D341Med (cell line): ENCODE measurements around the gene GAK.
A peak's percentile ranks its signal among the peaks of the same experiment; 100 is the strongest.
"Not testable (repeated sequence)": the region's sequence is repeated elsewhere in the genome, so short reads cannot be mapped to it uniquely, and the experiment has no call there.

Experiments used
- DNase-seq: peaks from one replicate; pipeline ENCODE4 v3.0.0; 2012; ENCODE audit warnings: low spot score

Gene GAK

GRCh38 chr4:931960-932712 lies at the start of gene GAK, which contains the start of gene TMEM175:
GAK (minus strand) TSS chr4:932316; CDS start chr4:932187, 129 bp downstream.
TMEM175 (plus strand) TSS chr4:932460; CDS start chr4:947740, 15,280 bp downstream.
- DNase-seq: peak; percentile 100

DNA sequence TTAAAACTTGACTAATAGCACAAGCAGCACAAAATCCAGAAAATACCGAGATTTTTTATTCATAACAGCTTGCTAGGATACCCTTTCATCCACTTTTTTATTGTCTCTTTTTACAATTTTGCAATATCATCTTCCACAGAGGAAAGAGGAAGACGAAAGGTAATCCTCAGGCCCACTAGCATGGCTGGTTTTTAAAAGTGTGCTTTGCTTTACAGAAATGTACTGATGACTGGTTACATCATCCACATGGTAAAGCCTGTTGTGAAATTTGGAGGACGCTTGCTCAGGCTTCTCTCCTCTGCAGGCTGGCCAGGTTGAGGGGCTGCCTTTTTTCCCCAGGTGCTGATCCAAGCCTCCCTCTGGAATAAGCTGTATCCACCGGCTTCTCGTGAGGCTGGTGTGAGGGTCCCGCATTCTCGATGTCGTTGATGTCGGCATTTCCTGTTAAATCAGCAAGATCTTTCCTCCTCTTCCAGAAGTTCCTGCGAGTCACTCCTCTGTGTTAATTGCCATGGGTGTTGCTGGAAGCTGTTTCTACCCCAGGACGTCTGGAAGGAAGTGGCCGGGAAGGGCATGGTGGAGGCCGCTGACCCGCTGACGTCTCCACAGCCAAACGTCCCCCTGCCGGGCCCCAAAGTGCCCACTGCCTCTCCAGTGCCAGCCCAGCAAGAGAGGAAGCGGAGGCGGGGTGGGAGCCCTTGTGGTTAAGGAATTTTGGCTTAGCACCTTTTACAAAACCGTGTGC lies 47.0 kb upstream of the GAK start:
- DNase-seq: no peak

DNA sequence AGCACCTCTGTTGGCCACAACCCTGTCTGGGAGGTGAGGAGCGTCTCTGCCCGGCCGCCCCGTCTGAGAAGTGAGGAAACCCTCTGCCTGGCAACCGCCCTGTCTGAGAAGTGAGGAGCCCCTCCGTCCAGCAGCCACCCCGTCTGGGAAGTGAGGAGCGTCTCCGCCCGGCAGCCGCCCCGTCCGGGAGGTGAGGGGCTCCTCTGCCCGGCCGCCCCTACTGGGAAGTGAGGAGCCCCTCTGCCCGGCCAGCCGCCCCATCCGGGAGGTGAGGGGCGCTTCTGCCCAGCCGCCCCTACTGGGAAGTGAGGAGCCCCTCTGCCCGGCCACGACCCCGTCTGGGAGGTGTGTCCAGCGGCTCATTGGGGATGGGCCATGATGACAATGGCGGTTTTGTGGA lies 43.9 kb upstream of the GAK start:
- not testable (repeated sequence) for DNase-seq

GRCh38 chr4:974668-975067 lies 42.6 kb upstream of the GAK start:
- no peak for DNase-seq

DNA sequence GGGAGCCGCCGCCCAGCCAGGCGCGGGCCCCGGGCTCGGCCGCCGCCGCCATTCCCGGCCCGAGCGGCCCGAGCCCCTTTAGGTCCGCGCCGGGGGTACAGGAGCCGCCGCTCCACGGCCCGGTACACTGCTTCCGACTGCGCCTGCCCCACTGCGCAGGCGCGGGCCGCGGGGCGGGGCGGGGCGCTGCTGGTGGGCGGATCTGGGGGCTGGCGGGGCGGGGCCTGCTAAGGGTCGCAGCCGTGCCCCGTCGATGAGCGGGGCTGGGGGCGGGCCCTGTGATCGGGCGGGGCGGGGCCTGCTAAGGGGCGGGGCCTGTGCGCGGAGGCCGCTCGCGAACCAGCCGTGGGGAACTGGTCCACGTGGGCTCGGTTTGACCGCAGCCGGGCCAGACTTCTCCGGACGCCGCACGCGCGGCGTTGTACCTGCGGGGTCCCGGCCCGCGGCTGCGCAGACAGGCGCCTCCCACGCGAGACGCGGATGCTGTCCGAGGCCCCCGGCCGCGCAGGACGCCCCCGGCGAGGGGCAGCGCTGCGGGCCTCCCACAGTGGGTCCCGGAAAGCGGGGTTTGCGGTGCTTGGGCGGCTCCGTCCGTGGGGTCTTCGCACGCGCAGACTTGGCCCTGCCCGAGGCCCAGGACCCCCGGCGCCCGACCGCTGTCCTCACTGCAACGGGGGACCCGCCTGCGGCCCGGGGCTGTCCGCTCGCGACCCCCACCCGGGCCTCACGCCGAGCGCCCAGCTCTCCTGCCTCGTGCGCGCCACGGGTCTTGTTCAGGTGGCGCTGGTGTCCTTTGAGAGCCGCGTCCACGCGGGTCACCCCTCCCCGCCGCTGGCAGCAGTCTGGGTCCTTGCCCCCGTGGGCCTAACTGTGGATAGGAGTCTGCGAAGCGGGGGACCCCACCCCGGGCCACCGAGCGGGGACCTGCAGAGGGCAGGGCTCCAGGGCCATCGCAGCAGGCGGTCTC lies 41.6 kb upstream of the GAK start, which contains the start of gene DGKQ:
Gene DGKQ, minus strand, starts transcription at position 139 of the 967 bp plus-strand sequence. Its CDS starts 87 bp downstream, at position 52.
- peak; percentile 99 for DNase-seq

- peak; percentile 67 for DNase-seq
Observed at GRCh38 chr4:972651-973424, 40.7 kb upstream of the GAK start.

- peak; percentile 78 for DNase-seq
Observed at GRCh38 chr4:971666-972500, 39.8 kb upstream of the GAK start.

DNA sequence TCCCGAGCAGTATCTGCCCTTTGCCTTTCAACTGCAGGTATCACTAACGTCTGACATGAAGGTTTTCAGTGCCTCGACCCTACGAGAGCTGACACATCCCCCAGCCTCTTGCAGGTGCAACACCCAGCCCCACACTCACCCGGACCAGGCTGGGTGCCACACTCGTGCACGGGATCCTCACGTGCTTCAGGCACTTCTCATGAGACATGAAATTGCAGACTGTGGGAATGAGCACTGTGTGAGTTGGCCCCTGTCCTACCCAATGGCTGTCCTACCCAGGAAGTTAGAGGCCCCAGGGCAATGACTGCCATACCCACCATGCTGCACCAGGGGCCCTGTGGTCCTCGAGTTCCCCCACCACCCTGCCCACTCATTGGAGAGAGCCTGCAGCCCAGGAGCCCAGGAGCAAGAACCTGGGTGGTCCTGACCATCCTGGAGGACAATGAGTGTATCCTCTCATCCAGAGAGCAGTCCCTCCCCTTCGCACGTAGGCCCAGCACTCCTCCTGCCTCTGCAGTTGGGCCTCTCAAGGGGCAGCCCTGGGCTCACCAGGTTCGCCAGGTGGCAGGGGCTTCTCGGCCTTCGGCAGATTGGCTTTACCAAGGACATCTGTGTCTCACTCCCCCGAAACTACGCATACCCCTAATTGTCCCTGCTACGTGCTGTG lies 38.9 kb upstream of the GAK start:
- no peak for DNase-seq

DNA sequence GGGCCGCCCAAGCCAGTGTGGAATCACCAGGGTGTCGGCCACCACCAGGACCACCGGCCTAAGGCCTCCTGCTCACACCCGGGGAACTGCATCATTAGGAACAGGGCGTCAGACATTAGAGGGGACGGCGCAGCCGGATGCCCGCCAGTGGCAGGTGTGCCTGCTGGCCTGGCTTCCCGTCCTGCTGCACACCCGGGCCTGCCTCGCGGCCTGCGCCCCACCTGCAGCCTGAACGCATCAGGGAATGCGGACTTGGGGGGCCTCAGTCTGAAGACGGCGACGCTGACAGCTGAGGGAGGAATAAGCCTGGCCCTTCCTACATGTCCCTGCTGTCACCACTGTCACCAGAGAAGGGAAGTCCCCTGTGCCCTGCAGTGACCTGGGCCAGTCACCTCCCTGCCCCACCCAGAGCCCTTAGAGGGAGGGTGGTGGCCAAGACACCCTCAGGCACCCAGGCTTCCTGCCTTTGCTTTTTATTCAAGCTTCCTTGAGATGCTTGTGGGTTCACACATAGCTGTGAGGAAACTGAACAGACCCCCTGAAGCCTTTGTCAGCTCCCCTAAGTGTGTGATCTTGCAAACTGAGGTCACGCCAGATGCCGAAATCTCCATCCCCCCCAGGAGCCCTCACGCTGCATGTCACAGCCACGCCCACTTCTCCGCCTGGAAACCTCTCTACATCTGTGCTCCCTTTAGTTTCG lies 38.1 kb upstream of the GAK start:
- no peak for DNase-seq

- no peak for DNase-seq
Observed at GRCh38 chr4:968621-969394, 36.7 kb upstream of the GAK start.

- DNase-seq: no peak
Observed at GRCh38 chr4:968221-968620, 36.1 kb upstream of the GAK start.

- no peak for DNase-seq
Observed at GRCh38 chr4:967113-968104, 35.3 kb upstream of the GAK start.

- DNase-seq: no peak
Observed at GRCh38 chr4:966266-967112, 34.4 kb upstream of the GAK start.

DNA sequence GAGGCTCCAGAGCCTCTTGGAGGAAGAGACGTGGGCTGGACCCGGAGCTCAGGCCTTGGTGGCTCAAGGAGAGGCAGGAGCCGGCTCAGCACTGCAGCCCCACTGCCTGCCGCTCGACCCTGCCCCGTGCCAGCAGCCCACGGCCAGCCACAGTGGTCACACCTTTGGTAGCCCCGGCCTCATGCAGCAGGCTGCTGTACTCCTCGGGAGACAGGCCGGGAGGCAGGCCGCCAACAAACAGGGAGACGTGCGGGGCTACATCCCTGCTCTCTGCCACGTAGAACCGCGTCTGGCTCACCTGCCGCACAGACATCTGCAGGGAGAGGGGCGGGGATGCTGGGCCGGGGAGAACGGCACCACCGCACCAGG lies 33.6 kb upstream of the GAK start:
- DNase-seq: no peak

GRCh38 chr4:965048-965765 lies 33.1 kb upstream of the GAK start:
- DNase-seq: no peak
